OCI-LY1 (cell line): ENCODE results near the gene GFI1B.
A peak's percentile ranks its signal among the peaks of the same experiment; 100 is the strongest.

Experiments
- H2AFZ ChIP-seq: fragments of 200-600 bp; sonication (generic), shearing (Covaris generic); 2 replicates; pipeline ENCODE4 v1.6.0; 2014; ENCODE audit warnings: antibody characterized with exemption, mild to moderate bottlenecking, low read length
- H3F3A ChIP-seq: fragments of 200-600 bp; sonication (generic), shearing (Covaris generic); 2 replicates; pipeline ENCODE4 v1.6.0; 2014; ENCODE audit warnings: mild to moderate bottlenecking, antibody characterized with exemption, low read length, moderate library complexity; ENCODE audit not compliant: insufficient read depth
- H3K27ac ChIP-seq: fragments of 200-600 bp; sonication (generic); 2 replicates; pipeline ENCODE4 v1.5.1; 2014; ENCODE audit warnings: low read length, mixed run types, mild to moderate bottlenecking, low read depth; ENCODE audit not compliant: poor library complexity, severe bottlenecking
- H3K27me3 ChIP-seq: fragments of 200-600 bp; sonication (generic); 2 replicates; pipeline ENCODE4 v1.6.0; 2014; ENCODE audit warnings: antibody characterized with exemption, mild to moderate bottlenecking, low read length, moderate library complexity; ENCODE audit not compliant: insufficient read depth
- H3K36me3 ChIP-seq: fragments of 200-600 bp; sonication (generic); 2 replicates; pipeline ENCODE4 v1.6.1; 2014; ENCODE audit warnings: mild to moderate bottlenecking, antibody characterized with exemption, low read length, moderate library complexity, mixed read lengths; ENCODE audit not compliant: insufficient read depth
- H3K4me1 ChIP-seq: fragments of 200-600 bp; sonication (generic); 2 replicates; pipeline ENCODE4 v1.5.1; 2014; ENCODE audit warnings: mild to moderate bottlenecking, low read length, moderate library complexity; ENCODE audit not compliant: insufficient read depth, severe bottlenecking
- H3K4me2 ChIP-seq: fragments of 200-600 bp; sonication (generic), shearing (Covaris generic); 2 replicates; pipeline ENCODE4 v1.6.1; 2014; ENCODE audit warnings: low read length
- H3K4me3 ChIP-seq: fragments of 200-600 bp; sonication (generic); 2 replicates; pipeline ENCODE4 v1.5.1; 2014; ENCODE audit warnings: low read length, low read depth, mild to moderate bottlenecking, mixed read lengths; ENCODE audit not compliant: poor library complexity, severe bottlenecking
- H3K79me2 ChIP-seq: fragments of 200-600 bp; shearing (Covaris generic); 2 replicates; pipeline ENCODE4 v1.6.1; 2016; ENCODE audit warnings: mixed run types, low read length, mixed read lengths; ENCODE audit not compliant: insufficient read depth
- H3K9ac ChIP-seq: fragments of 200-600 bp; sonication (generic), shearing (Covaris generic); 2 replicates; pipeline ENCODE4 v1.6.1; 2014; ENCODE audit warnings: mild to moderate bottlenecking, low read length, mixed read lengths
- H3K9me2 ChIP-seq: fragments of 200-600 bp; sonication (generic), shearing (Covaris generic); 2 replicates; pipeline ENCODE4 v1.6.1; 2014; ENCODE audit warnings: low read depth, mild to moderate bottlenecking, low read length, mixed read lengths
- H3K9me3 ChIP-seq: fragments of 200-600 bp; shearing (Covaris generic); 2 replicates; pipeline ENCODE4 v1.6.1; 2014; ENCODE audit warnings: low read length, mixed read lengths
- H4K20me1 ChIP-seq: fragments of 200-600 bp; sonication (generic), shearing (Covaris generic); 2 replicates; pipeline ENCODE4 v1.6.0; 2016; ENCODE audit warnings: mild to moderate bottlenecking, low read length; ENCODE audit not compliant: insufficient read depth
- EZH2 ChIP-seq: fragments of 200-600 bp; sonication (generic), shearing (Covaris generic); IDR thresholded peaks from 2 replicates; pipeline ENCODE4 v1.8.0; 2017; ENCODE audit warnings: borderline replicate concordance, mixed run types, mild to moderate bottlenecking, antibody characterized with exemption, low read length, moderate library complexity, mixed read lengths
- TF ChIP-seq, protein P1 (sequence below): fragments of 200-600 bp; sonication (generic), shearing (Covaris generic); IDR thresholded peaks from 2 replicates; pipeline ENCODE4 v1.5.1; 2017; ENCODE audit warnings: mild to moderate bottlenecking, antibody characterized with exemption, low read length, moderate library complexity, mixed read lengths

The GFI1B gene

DNA sequence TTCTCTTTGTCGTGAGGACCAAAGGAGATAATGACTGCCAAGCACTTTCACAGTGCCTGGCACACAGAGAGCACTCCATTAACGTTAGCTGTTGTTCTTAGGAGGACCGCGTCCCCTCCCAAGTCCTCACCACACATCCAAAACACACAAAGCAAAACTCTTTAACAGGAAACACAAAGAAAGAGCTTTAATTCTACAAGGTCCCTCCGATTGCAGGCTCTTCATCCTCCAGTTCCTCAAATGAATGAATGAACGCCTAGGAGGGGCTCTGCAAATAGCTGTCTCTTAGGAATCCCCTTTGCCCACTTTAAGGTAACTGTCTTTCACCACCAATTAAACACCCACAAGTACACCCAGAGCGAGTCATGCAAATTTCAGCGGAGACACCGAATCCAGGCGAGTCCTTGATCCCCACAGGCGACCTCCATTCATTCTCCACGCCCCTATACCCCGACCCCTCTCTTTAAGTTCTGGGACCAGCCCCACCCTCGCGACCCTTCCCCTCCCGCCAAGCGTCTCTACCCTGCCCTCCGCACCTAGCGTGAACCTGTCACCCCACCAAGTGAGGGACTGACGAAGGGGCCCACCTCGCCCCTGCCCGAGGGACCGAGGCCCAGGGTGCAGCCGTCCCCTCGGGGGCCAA lies 34.7 kb upstream of the GFI1B start:
- no peaks in the 10 kb centered on the region for H3K36me3 ChIP-seq
- H3K4me3 ChIP-seq, result peak overlapping the region; percentile 96
- peak overlapping the region; percentile 81 for H3K27ac ChIP-seq
- 0 out of 2 replicates have a peak, but pooled peaks cover 2% of the 10 kb centered on the region for H3F3A ChIP-seq
- H3K27me3 ChIP-seq, result no peaks in the 10 kb centered on the region
- no peaks in the 10 kb centered on the region for H3K9me3 ChIP-seq
- peak overlapping the region; percentile 70 for H3K4me2 ChIP-seq
- H3K9ac ChIP-seq, result peak overlapping the region; percentile 76
- no peak overlapping the region for H2AFZ ChIP-seq
- H3K4me1 ChIP-seq, result peaks cover 43% of the 10 kb centered on the region
- H4K20me1 ChIP-seq, result no peaks in the 10 kb centered on the region
- H3K79me2 ChIP-seq, result peaks cover 38% of the 10 kb centered on the region
- H3K9me2 ChIP-seq, result no peaks in the 10 kb centered on the region
- TF ChIP-seq, protein P1, sequence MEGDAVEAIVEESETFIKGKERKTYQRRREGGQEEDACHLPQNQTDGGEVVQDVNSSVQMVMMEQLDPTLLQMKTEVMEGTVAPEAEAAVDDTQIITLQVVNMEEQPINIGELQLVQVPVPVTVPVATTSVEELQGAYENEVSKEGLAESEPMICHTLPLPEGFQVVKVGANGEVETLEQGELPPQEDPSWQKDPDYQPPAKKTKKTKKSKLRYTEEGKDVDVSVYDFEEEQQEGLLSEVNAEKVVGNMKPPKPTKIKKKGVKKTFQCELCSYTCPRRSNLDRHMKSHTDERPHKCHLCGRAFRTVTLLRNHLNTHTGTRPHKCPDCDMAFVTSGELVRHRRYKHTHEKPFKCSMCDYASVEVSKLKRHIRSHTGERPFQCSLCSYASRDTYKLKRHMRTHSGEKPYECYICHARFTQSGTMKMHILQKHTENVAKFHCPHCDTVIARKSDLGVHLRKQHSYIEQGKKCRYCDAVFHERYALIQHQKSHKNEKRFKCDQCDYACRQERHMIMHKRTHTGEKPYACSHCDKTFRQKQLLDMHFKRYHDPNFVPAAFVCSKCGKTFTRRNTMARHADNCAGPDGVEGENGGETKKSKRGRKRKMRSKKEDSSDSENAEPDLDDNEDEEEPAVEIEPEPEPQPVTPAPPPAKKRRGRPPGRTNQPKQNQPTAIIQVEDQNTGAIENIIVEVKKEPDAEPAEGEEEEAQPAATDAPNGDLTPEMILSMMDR, result no peak

DNA sequence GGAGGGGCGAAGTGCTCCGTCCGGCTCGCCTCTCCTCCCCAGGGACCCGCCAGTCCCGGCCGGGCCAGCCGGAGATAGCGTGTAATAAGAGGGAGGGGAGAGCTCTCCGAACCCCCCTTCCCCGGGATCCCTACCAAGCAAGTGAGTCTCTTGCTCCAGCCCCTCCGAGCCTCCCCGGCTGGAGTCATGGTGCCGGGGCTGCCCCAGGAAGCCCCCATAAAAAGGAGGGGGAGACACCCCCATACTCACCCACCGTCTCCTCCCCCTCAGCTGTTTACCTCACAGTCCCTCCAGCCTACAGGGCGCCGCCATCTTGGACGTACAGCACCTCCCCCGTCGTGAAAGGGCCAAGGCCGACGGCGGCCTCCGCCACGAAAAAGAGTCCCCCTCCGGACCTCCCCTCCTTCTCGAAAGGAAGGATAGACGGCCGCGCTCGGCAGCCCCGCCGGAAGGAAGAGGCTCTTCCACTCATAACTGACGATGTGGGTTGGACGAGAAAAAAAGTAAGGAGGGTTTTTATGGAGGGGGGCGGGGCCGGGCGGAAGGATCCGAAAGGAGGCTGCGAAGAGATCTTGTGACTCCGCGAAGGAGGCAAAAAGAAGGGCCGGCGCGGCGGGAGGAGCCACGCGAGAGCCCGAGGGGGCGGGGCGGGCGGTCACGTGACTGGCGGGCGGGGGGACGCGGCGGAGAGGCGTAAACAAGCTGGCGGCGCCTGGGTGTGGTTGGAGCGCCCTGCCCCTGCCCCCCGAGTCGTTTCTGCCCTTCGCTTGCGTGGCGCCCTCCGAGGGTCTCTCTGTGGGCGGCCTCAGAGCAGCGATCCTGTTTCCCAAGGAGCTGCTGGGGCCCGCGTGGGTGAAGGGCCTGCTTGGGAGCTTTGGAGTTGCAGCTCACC lies 34.0 kb upstream of the GFI1B start, which contains the start of gene TSC1:
Gene TSC1, minus strand, starts transcription at position 323 of the 892 bp plus-strand sequence. CDS start 15,744 bp downstream, outside the sequence.
- H3K27ac ChIP-seq, result peak within 1 kb of the TSS; percentile 81

DNA sequence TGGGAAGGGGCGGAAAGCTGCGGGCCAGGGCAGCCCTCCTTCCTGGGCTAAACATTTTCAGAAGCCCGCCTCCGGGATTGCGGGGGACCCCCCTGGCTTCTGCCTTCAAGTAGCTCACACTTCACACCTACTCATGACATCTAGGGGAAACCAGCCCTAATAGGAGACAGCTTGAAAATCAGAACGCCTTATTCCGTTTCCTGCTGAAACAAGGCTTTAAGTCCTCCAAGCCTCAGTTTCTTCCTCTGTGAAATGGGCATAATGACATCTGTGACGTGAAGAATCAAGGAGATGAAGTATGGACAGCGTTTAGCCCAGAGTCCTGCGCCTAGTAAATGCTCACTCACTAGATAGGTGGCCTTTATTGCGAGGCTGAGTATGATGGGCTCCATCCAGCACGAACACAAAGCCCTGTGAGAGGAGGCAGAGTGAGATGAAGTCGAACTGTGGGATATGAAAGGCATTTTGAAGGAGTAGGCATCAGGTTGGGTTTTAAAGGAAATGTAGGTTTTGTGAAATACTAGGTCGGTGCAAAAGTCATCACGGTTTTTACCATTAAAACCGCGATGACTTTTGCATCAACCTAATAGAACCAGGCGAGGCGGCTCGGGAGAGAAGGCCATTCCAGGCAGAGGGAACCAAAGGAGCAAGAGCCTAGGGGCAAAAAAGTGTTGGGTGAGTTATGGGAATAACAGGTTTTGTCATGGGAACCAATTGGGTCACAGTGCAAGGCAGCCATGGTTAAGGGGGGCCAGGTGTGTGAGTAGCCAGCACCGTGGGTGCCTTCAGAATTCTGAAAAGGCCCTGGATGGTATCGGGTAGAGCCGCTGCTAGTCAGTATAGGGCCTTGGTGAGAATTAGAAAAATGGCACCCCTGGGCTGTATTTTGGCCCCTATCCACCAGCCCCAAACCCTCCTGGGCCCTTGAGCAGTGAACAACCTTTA lies 33.0 kb upstream of the GFI1B start:
- Histone ChIP-seq H4K20me1 (no peaks in the 10 kb centered on the region), H3K79me2 (peaks cover 30% of the 10 kb centered on the region), H3F3A (0 out of 2 replicates have a peak, but pooled peaks cover 2% of the 10 kb centered on the region), H3K4me2 (peak overlapping the region; percentile 81), H3K27ac (no peak overlapping the region), H3K27me3 (no peaks in the 10 kb centered on the region), H2AFZ (peak overlapping the region; percentile 65; the same call in 1 of the 2 replicates), H3K36me3 (no peaks in the 10 kb centered on the region), H3K9me3 (no peaks in the 10 kb centered on the region), H3K9me2 (no peaks in the 10 kb centered on the region), H3K4me3 (peak overlapping the region; percentile 96), H3K4me1 (peaks cover 43% of the 10 kb centered on the region), H3K9ac (peak overlapping the region; percentile 68)
- TF ChIP-seq, protein P1, result no peak

More for the DNA sequence above, 34.0 kb upstream of the GFI1B start, which contains the start of gene TSC1:
- peaks cover 36% of the 10 kb centered on the region for H3K79me2 ChIP-seq
- no peaks in the 10 kb centered on the region for H4K20me1 ChIP-seq
- H3K4me1 ChIP-seq, result peaks cover 43% of the 10 kb centered on the region
- H2AFZ ChIP-seq, result peak within 1 kb of the TSS; percentile 65; the same call in 1 of the 2 replicates
- no peaks in the 10 kb centered on the region for H3K9me2 ChIP-seq
- peak within 1 kb of the TSS; percentile 76 for H3K9ac ChIP-seq
- no peaks in the 10 kb centered on the region for H3K36me3 ChIP-seq
- H3K4me2 ChIP-seq, result peak within 1 kb of the TSS; percentile 81
- H3K4me3 ChIP-seq, result peak within 1 kb of the TSS; percentile 96
- H3F3A ChIP-seq, result 0 out of 2 replicates have a peak, but pooled peaks cover 2% of the 10 kb centered on the region
- H3K9me3 ChIP-seq, result no peaks in the 10 kb centered on the region
- H3K27me3 ChIP-seq, result no peaks in the 10 kb centered on the region
- TF ChIP-seq, protein P1, result no peak
- TF ChIP-seq EZH2, result no peak
